HepG2 (cell line): ENCODE results near the gene OSBPL2.

Experiments
- ERF ChIP-seq: IDR thresholded peaks from 2 replicates; pipeline ENCODE4 v1.6.1; 2018; ENCODE audit warnings: missing biosample characterization, missing genetic modification reagents
- FOXK2 ChIP-seq: fragments of 450-650 bp; IDR thresholded peaks from 2 replicates; pipeline ENCODE4 v1.6.1; 2016
- NFE2L1 ChIP-seq: sonication (generic); formaldehyde crosslinking; IDR thresholded peaks from 2 replicates; pipeline ENCODE4 v1.4.0; 2020; ENCODE audit warnings: missing genetic modification reagents, mild to moderate bottlenecking, borderline replicate concordance
- POLR2AphosphoS5 ChIP-seq: IDR thresholded peaks from 2 replicates; pipeline ENCODE4 v1.6.1; 2012; ENCODE audit warnings: low read depth, low read length
- RAD21 ChIP-seq: fragments of 450-650 bp; formaldehyde crosslinking; IDR thresholded peaks from 2 replicates; pipeline ENCODE4 v1.5.0; 2020; ENCODE audit warnings: mild to moderate bottlenecking
- TP53 ChIP-seq: sonication (generic); formaldehyde crosslinking; conservative IDR thresholded peaks from 2 replicates; pipeline ENCODE4 v1.4.0; 2020; ENCODE audit warnings: missing genetic modification reagents
- YY1 ChIP-seq: IDR thresholded peaks from 2 replicates; pipeline ENCODE4 v1.6.1; 2011; ENCODE audit warnings: low read length, low read depth, moderate library complexity, mild to moderate bottlenecking; ENCODE audit not compliant: insufficient read depth, insufficient replicate concordance
- ZFP36 ChIP-seq: fragments of 150-350 bp; IDR thresholded peaks from 2 replicates; pipeline ENCODE4 v1.6.1; 2018; ENCODE audit warnings: borderline replicate concordance, low read length, low read depth; ENCODE audit not compliant: partially characterized antibody
- ZMYM2 ChIP-seq: sonication (generic); formaldehyde crosslinking; IDR thresholded peaks from 2 replicates; pipeline ENCODE4 v1.8.0; 2022; ENCODE audit warnings: mild to moderate bottlenecking, missing genetic modification reagents
- ZNF24 ChIP-seq: fragments of 450-650 bp; IDR thresholded peaks from 2 replicates; pipeline ENCODE4 v1.6.1; 2017; ENCODE audit warnings: antibody characterized with exemption, mild to moderate bottlenecking
- ZNF430 ChIP-seq: sonication (generic); formaldehyde crosslinking; IDR thresholded peaks from 2 replicates; pipeline ENCODE4 v1.9.0; 2021; ENCODE audit warnings: mild to moderate bottlenecking, missing genetic modification reagents
- ZNF510 ChIP-seq: sonication (generic); formaldehyde crosslinking; IDR thresholded peaks from 2 replicates; pipeline ENCODE4 v1.4.0; 2020; ENCODE audit warnings: low read depth, mild to moderate bottlenecking, missing genetic modification reagents
- ZNF781 ChIP-seq: sonication (generic); formaldehyde crosslinking; IDR thresholded peaks from 2 replicates; pipeline ENCODE4 v1.5.1; 2020; ENCODE audit warnings: borderline replicate concordance, mild to moderate bottlenecking, missing genetic modification reagents; ENCODE audit errors: not compliant biosample characterization
- TF ChIP-seq, protein P1 (sequence below): sonication (generic); formaldehyde crosslinking; IDR thresholded peaks from 2 replicates; pipeline ENCODE4 v1.5.0; 2020; ENCODE audit warnings: mild to moderate bottlenecking, missing genetic modification reagents, moderate library complexity

DNA sequence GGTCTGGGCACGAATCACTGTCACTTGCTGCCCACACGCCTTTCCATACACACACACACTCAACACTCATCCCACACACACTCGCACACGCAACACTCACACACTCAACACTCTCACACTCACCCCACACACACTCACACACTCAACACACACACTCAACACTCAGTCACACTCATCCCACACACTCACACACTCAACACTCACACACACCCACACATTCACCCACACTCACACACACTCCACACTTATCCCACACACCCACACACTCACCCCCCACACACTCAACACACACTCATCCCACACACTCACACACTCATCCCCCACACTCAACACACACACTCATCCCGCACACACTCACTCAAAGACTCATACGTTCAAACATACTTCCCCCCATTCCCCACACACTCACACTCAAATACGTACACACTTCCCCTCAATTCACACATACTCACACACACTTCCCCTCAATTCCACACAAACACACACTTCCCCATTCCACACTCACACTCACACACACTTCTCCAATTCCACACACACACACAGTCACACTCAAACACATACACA lies 9.3 kb upstream of the OSBPL2 start:
- TF ChIP-seq ZFP36 = no peak
- no peak for TF ChIP-seq ZNF24
- TF ChIP-seq NFE2L1 (CRISPR knock-in tag) = no peak
- TF ChIP-seq, protein P1, sequence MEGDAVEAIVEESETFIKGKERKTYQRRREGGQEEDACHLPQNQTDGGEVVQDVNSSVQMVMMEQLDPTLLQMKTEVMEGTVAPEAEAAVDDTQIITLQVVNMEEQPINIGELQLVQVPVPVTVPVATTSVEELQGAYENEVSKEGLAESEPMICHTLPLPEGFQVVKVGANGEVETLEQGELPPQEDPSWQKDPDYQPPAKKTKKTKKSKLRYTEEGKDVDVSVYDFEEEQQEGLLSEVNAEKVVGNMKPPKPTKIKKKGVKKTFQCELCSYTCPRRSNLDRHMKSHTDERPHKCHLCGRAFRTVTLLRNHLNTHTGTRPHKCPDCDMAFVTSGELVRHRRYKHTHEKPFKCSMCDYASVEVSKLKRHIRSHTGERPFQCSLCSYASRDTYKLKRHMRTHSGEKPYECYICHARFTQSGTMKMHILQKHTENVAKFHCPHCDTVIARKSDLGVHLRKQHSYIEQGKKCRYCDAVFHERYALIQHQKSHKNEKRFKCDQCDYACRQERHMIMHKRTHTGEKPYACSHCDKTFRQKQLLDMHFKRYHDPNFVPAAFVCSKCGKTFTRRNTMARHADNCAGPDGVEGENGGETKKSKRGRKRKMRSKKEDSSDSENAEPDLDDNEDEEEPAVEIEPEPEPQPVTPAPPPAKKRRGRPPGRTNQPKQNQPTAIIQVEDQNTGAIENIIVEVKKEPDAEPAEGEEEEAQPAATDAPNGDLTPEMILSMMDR (CRISPR knock-in tag) = no peak
- no peak for TF ChIP-seq RAD21 (CRISPR knock-in tag)
- no peak for TF ChIP-seq FOXK2
- no peak for TF ChIP-seq ZNF430 (CRISPR knock-in tag)
- no peak for TF ChIP-seq YY1
- no peak for TF ChIP-seq TP53
- TF ChIP-seq ZMYM2 (CRISPR knock-in tag) = no peak
- TF ChIP-seq ZNF510 (CRISPR knock-in tag) = no peak
- no peak for TF ChIP-seq ZNF781 (CRISPR knock-in tag)
- no peak for TF ChIP-seq POLR2AphosphoS5
- TF ChIP-seq ERF (CRISPR knock-in tag) = no peak
